HepG2 (cell line): ENCODE measurements around the gene FAM32A. TPM values are rescaled to one million over a fixed set of nuclear protein-coding genes. Genes with fewer than 3 reads are reported as not detected.

ENCODE experiments used
- CREBL2 ChIP-seq: sonication (generic); formaldehyde crosslinking; IDR thresholded peaks from 2 replicates; pipeline ENCODE4 v1.8.1; 2023; ENCODE audit warnings: missing genetic modification reagents, mild to moderate bottlenecking, borderline replicate concordance
- ESRRA ChIP-seq: sonication (generic); formaldehyde crosslinking; IDR thresholded peaks from 2 replicates; pipeline ENCODE4 v1.5.1; 2020; ENCODE audit warnings: mild to moderate bottlenecking, low read depth, missing genetic modification reagents
- ETV6 ChIP-seq: sonication (generic); formaldehyde crosslinking; conservative IDR thresholded peaks from 2 replicates; pipeline ENCODE4 v1.4.0; 2020; ENCODE audit warnings: missing genetic modification reagents
- FOXO1 ChIP-seq: sonication (generic); formaldehyde crosslinking; IDR thresholded peaks from 2 replicates; pipeline ENCODE4 v1.4.0; 2020; ENCODE audit warnings: missing genetic modification reagents
- HINFP ChIP-seq: sonication (generic); formaldehyde crosslinking; IDR thresholded peaks from 2 replicates; pipeline ENCODE4 v1.4.0; 2020; ENCODE audit warnings: low read depth, mild to moderate bottlenecking, missing genetic modification reagents
- HOXA5 ChIP-seq: sonication (generic); formaldehyde crosslinking; IDR thresholded peaks from 2 replicates; pipeline ENCODE4 v1.4.0; 2020; ENCODE audit warnings: missing genetic modification reagents
- MLLT10 ChIP-seq: sonication (generic); formaldehyde crosslinking; IDR thresholded peaks from 2 replicates; pipeline ENCODE4 v1.4.0; 2020; ENCODE audit warnings: missing genetic modification reagents
- NFYC ChIP-seq: IDR thresholded peaks from 2 replicates; pipeline ENCODE4 v1.6.1; 2016; ENCODE audit warnings: missing genetic modification reagents, missing compliant biosample characterization
- NR1H2 ChIP-seq: sonication (generic); formaldehyde crosslinking; IDR thresholded peaks from 2 replicates; pipeline ENCODE4 v1.8.1; 2022; ENCODE audit warnings: low read depth, missing genetic modification reagents, borderline replicate concordance
- RNF219 ChIP-seq: sonication (generic); formaldehyde crosslinking; IDR thresholded peaks from 2 replicates; pipeline ENCODE4 v1.5.0; 2020; ENCODE audit warnings: mild to moderate bottlenecking, missing genetic modification reagents
- RORA ChIP-seq: sonication (generic); formaldehyde crosslinking; IDR thresholded peaks from 2 replicates; pipeline ENCODE4 v1.5.0; 2020; ENCODE audit warnings: mild to moderate bottlenecking, missing genetic modification reagents, moderate library complexity
- SIN3B ChIP-seq: fragments of 150-350 bp; IDR thresholded peaks from 2 replicates; pipeline ENCODE4 v1.6.1; 2014; ENCODE audit warnings: low read length
- TRAFD1 ChIP-seq: sonication (generic); formaldehyde crosslinking; IDR thresholded peaks from 2 replicates; pipeline ENCODE4 v1.5.1; 2020; ENCODE audit warnings: missing genetic modification reagents, mild to moderate bottlenecking, borderline replicate concordance
- ZFYVE20 ChIP-seq: sonication (generic); formaldehyde crosslinking; IDR thresholded peaks from 2 replicates; pipeline ENCODE4 v1.8.0; 2023; ENCODE audit warnings: low read depth, mild to moderate bottlenecking, moderate library complexity, missing genetic modification reagents, borderline replicate concordance
- ZNF138 ChIP-seq: sonication (generic); formaldehyde crosslinking; IDR thresholded peaks from 2 replicates; pipeline ENCODE4 v1.5.0; 2020; ENCODE audit warnings: mild to moderate bottlenecking, low read depth, missing genetic modification reagents
- ZNF512B ChIP-seq: sonication (generic); formaldehyde crosslinking; IDR thresholded peaks from 2 replicates; pipeline ENCODE4 v1.5.1; 2020; ENCODE audit warnings: missing genetic modification reagents, mild to moderate bottlenecking, borderline replicate concordance
- ZSCAN20 ChIP-seq: sonication (generic); formaldehyde crosslinking; IDR thresholded peaks from 2 replicates; pipeline ENCODE4 v1.4.0; 2020; ENCODE audit warnings: missing genetic modification reagents, mild to moderate bottlenecking, borderline replicate concordance
- polyA plus RNA-seq, 8 experiments: library from polyadenylated mRNA; depleted of rRNA in 3 of 8; stranded (reverse) in 7 of 8; unstranded in 1 of 8; fragments of >200 nt; fragmentation: Illumina TruSeq in 4 of 8; extraction: Trizol in 4 of 8; gene quantifications; 2 replicates each; pipeline versions ENCODE4 v1.2.1 to v1.2.3, GENCODE V29; 2011 to 2016; ENCODE audit warnings: low read depth in 4 of 8, missing spikeins in 1 of 8, mixed read lengths in 1 of 8; ENCODE audit not compliant: insufficient read depth in 1 of 8
- total RNA-seq, 5 experiments: library from RNA; depleted of rRNA; stranded (reverse); fragments of >200 nt; fragmentation: Illumina TruSeq; extraction: Trizol; gene quantifications; 2 replicates each; pipeline ENCODE4 v1.2.3, GENCODE V29; 2016; ENCODE audit warnings: low read depth in 1 of 5

Gene FAM32A
- total and polyA plus RNA-seq, 2 of the 13 experiments (the other 11 are each of a cell fraction or from before 2014, with no cell fraction given): 85.8 to 86.2 TPM

- no peak for TF ChIP-seq TRAFD1 (CRISPR knock-in tag)
- TF ChIP-seq MLLT10 (CRISPR knock-in tag): no peak
- no peak for TF ChIP-seq FOXO1 (CRISPR knock-in tag)
- no peak for TF ChIP-seq ZNF138
- 0 out of 2 replicates have a peak, but pooled peaks have one; percentile 79 for TF ChIP-seq ZSCAN20 (CRISPR knock-in tag)
- TF ChIP-seq ZFYVE20: no peak
- TF ChIP-seq HOXA5 (CRISPR knock-in tag): peak; percentile 85; the same call in 1 of the 2 replicates
- no peak for TF ChIP-seq RNF219 (CRISPR knock-in tag)
- peak; percentile 14; the same call in 1 of the 2 replicates for TF ChIP-seq SIN3B
- TF ChIP-seq CREBL2 (CRISPR knock-in tag): 0 out of 2 replicates have a peak, but pooled peaks have one; percentile 37
- peak; percentile 38; the same call in 1 of the 2 replicates for TF ChIP-seq HINFP (CRISPR knock-in tag)
- TF ChIP-seq NR1H2 (CRISPR knock-in tag): no peak
- TF ChIP-seq RORA (CRISPR knock-in tag): no peak
- no peak; the same call in 1 of the 2 replicates for TF ChIP-seq ESRRA (CRISPR knock-in tag)
- no peak for TF ChIP-seq NFYC (CRISPR knock-in tag)
- no peak for TF ChIP-seq ETV6 (CRISPR knock-in tag)
- no peak for TF ChIP-seq ZNF512B (CRISPR knock-in tag)
Measured at GRCh38 chr19:16197622-16198369, 12.6 kb downstream of the FAM32A start, which contains the start of gene AP1M1 (continued).
